WERI-Rb-1 (cell line): ENCODE results near the gene HIVEP3.

ENCODE experiments used
- DNase-seq: peaks from one replicate; pipeline ENCODE4 v3.0.0-alpha.2; 2020
- H3K27ac ChIP-seq: fragments of 250-450 bp; sonication (Bioruptor Pico); 2 replicates; pipeline ENCODE4 v1.5.1; 2020; ENCODE audit warnings: mild to moderate bottlenecking, moderate library complexity
- H3K27me3 ChIP-seq: fragments of 250-450 bp; sonication (Bioruptor Pico); 2 replicates; pipeline ENCODE4 v1.5.1; 2021; ENCODE audit warnings: mild to moderate bottlenecking, low read depth, moderate library complexity; ENCODE audit not compliant: insufficient read depth, severe bottlenecking
- H3K36me3 ChIP-seq: fragments of 250-450 bp; sonication (Bioruptor Pico); 2 replicates; pipeline ENCODE4 v1.5.1; 2020; ENCODE audit warnings: mild to moderate bottlenecking, moderate library complexity
- H3K4me3 ChIP-seq: 2 replicates; pipeline ENCODE4 v1.5.1; 2011; ENCODE audit warnings: low read depth, mild to moderate bottlenecking, control low read depth, low read length
- H3K9me3 ChIP-seq: fragments of 250-450 bp; sonication (Bioruptor Pico); 2 replicates; pipeline ENCODE4 v1.5.1; 2021; ENCODE audit warnings: mild to moderate bottlenecking, moderate library complexity; ENCODE audit not compliant: severe bottlenecking
- CTCF ChIP-seq: IDR thresholded peaks from 2 replicates; pipeline ENCODE4 v1.5.1; 2011; ENCODE audit warnings: low read depth, mild to moderate bottlenecking, control low read depth, inconsistent platforms, low read length

HIVEP3 gene

GRCh38 chr1:41613689-41614574, 304.8 kb downstream of the HIVEP3 start:
- Histone ChIP-seq H3K9me3 (no peaks in the 10 kb centered on the region), H3K27ac (no peak overlapping the region), H3K27me3 (no peaks in the 10 kb centered on the region), H3K36me3 (no peaks in the 10 kb centered on the region), H3K4me3 (no peak overlapping the region)
- TF ChIP-seq CTCF: no peak
- peak; percentile 26 for DNase-seq

- Histone ChIP-seq H3K27ac (no peak overlapping the region), H3K27me3 (no peaks in the 10 kb centered on the region)
- no peak for TF ChIP-seq CTCF
Measured at GRCh38 chr1:41612953-41613352, 305.8 kb downstream of the HIVEP3 start.

DNA sequence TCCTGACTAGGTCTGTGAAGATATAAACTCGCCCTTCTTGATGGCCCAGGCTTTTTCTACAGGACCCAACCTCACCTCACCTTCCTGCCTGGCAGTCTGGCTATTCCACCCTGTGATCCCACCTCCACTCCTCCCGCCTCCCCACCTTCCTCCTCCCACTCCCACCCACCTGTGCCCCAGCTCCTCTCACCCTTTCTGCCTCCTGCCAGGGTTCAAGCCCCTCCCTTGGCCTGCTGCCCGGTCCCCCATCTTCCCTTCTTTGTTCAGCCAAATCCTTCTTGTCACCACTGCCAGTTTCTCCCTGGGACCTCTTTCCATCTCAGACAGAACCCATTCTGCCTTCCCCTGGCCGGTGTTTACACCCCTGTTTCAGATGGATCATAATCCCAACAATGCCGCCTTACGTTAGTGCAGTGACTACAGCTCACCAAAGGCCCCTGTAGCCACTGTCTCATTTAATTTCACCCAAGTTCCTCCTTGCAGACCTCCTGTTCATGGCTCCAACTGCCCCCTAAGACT, 306.7 kb downstream of the HIVEP3 start:
- Histone ChIP-seq H3K27me3 (no peaks in the 10 kb centered on the region), H3K36me3 (no peaks in the 10 kb centered on the region), H3K4me3 (no peak overlapping the region), H3K27ac (no peak overlapping the region), H3K9me3 (no peaks in the 10 kb centered on the region)
- no peak for DNase-seq
- TF ChIP-seq CTCF: no peak

More at GRCh38 chr1:41612953-41613352, 305.8 kb downstream of the HIVEP3 start:
- DNase-seq: no peak
- Histone ChIP-seq H3K4me3 (no peak overlapping the region), H3K36me3 (no peaks in the 10 kb centered on the region), H3K9me3 (no peaks in the 10 kb centered on the region)

DNA sequence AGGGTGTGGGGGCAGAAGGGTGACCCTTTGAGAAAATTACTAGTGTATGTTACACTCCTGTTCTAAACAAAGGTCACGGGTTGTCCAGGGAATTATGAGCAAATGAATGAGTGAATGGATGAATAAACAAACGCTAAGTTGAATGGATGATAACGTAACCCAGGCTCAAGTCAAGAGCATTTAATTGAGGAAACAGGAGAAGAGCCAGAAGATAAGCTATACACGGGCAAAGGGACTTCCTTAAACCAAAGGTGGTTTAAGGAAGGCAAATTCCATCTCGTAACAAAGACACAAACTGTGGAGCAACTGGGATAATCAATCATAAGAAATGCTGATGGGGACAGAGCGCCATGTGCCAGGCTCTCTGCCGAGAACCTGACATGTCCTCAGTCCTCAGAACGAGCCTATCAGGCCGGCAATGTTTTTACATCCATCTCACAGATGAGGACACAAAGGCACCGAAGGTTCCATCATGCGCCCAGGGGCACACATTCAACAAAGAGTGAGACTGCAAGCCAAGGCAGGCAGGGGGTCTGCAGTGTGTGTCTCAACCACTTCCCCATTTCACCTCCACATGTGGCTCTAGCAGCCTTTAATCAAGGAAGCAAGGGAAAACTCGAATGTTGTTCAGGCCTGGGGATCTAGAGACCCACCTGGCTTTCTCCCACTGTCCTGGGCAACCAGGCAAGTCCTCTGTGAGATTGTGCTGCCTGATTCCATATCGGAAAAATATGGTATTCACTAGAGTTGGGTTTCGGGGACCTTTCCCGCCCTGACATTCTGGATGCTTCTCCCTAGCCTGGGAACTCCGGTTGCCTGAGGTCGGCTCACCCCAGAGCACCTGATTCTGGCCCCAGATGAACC, 307.4 kb downstream of the HIVEP3 start:
- H3K27ac ChIP-seq: no peak overlapping the region

DNA sequence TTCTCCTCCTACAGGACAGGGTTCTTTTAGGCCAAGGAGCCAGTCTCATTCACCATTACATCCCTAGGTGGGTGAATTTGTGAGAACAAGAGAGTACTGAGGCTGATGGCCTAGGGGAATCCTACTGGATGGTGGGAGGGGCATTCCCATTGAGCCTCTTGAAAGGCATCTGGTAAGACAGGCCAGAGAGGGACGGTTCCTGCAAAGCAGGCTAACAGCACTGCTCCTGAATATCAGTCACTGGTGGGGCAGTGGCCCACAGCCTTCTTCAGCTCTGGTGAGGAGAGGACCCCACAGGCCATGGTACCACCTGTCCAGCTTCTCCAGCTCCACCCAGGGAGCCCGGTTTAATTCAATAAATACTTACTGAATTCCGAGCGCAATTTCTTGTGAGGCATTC, 308.4 kb downstream of the HIVEP3 start:
- Histone ChIP-seq H3K36me3 (no peaks in the 10 kb centered on the region), H3K4me3 (no peak overlapping the region), H3K9me3 (no peaks in the 10 kb centered on the region), H3K27ac (no peak overlapping the region), H3K27me3 (no peaks in the 10 kb centered on the region)
- DNase-seq: no peak
- no peak for TF ChIP-seq CTCF

More for the DNA sequence above, 307.4 kb downstream of the HIVEP3 start:
- H3K9me3 ChIP-seq: no peaks in the 10 kb centered on the region
- no peak for DNase-seq
- H3K36me3 ChIP-seq: no peaks in the 10 kb centered on the region
- H3K27me3 ChIP-seq: no peaks in the 10 kb centered on the region
- TF ChIP-seq CTCF: no peak
- no peak overlapping the region for H3K4me3 ChIP-seq
